OCI-LY7 (cell line): Measurements from ENCODE around the gene ARFGEF3.

Source experiments
- CTCF ChIP-seq: fragments of 200-600 bp; sonication (generic); conservative IDR thresholded peaks from 2 replicates; pipeline ENCODE4 v1.5.1; 2014; ENCODE audit warnings: mild to moderate bottlenecking, antibody characterized with exemption, low read length, moderate library complexity, mixed read lengths
- EZH2phosphoT487 ChIP-seq: fragments of 200-600 bp; sonication (generic); IDR thresholded peaks from 2 replicates; pipeline ENCODE4 v1.6.1; 2018; ENCODE audit warnings: low read depth, borderline replicate concordance, mild to moderate bottlenecking, mixed run types, antibody characterized with exemption, low read length, moderate library complexity, mixed read lengths

- no peak for TF ChIP-seq CTCF
- TF ChIP-seq EZH2phosphoT487 = no peak
Measured at GRCh38 chr6:138285800-138286199, 124.1 kb downstream of the ARFGEF3 start.
